Transverse colon (tissue), 4 donors: Measurements from ENCODE around the gene CNBD2.

Source experiments
- EP300 ChIP-seq: sonication (generic); formaldehyde crosslinking; IDR thresholded peaks from one replicate; pipeline ENCODE4 v1.6.1; 2017; ENCODE audit warnings: antibody characterized with exemption, low read depth
- POLR2A ChIP-seq: fragments of 450-650 bp; IDR thresholded peaks from one replicate; pipeline ENCODE4 v1.6.1; 2016; ENCODE audit warnings: antibody characterized with exemption, mild to moderate bottlenecking, moderate library complexity
- POLR2AphosphoS5 ChIP-seq, 3 donors: sonication (generic); formaldehyde crosslinking; IDR thresholded peaks; one replicate each; pipeline ENCODE4 v1.6.1; 2016; ENCODE audit warnings: antibody characterized with exemption in 3 of 3
- TF ChIP-seq, protein P1 (sequence below), 5 experiments: fragments of 200-600 bp in 3 of 5; fragments of 450-650 bp in 2 of 5; sonication (generic) in 3 of 5; IDR thresholded peaks; 1 replicate in 2 of 5; 2 replicates in 3 of 5; pipeline ENCODE4 v1.5.1; 2016 to 2017; ENCODE audit warnings: antibody characterized with exemption in 5 of 5, inconsistent platforms in 3 of 5, mild to moderate bottlenecking in 2 of 5, moderate library complexity in 1 of 5

DNA sequence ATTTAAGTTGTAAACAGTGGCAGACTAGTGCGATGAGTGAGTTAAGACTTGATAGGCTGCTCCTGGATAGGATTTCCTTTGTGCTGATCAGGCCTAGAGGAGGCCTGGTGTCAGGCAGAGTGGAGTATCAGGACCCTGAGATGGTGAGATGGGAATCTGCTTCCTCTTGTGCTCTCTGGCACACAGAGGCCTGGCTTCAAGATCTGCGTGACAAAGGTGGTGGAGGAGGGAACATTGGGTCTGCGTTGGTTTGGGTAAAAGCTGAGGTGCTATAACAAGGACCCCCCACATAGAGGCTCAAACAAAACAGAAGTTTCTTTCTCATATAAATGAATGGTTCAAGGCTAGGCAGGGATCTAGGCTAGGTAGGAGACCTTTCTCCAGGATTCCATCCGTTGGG lies 34.3 kb upstream of the CNBD2 start:
- TF ChIP-seq POLR2AphosphoS5 (IDR thresholded peaks at IDR 0.05) (no peak), POLR2A (no peak), EP300 (no peak)
- TF ChIP-seq, protein P1, sequence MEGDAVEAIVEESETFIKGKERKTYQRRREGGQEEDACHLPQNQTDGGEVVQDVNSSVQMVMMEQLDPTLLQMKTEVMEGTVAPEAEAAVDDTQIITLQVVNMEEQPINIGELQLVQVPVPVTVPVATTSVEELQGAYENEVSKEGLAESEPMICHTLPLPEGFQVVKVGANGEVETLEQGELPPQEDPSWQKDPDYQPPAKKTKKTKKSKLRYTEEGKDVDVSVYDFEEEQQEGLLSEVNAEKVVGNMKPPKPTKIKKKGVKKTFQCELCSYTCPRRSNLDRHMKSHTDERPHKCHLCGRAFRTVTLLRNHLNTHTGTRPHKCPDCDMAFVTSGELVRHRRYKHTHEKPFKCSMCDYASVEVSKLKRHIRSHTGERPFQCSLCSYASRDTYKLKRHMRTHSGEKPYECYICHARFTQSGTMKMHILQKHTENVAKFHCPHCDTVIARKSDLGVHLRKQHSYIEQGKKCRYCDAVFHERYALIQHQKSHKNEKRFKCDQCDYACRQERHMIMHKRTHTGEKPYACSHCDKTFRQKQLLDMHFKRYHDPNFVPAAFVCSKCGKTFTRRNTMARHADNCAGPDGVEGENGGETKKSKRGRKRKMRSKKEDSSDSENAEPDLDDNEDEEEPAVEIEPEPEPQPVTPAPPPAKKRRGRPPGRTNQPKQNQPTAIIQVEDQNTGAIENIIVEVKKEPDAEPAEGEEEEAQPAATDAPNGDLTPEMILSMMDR (IDR thresholded peaks at IDR 0.05), result no peak
